HG03571 (cell line): ENCODE measurements around the gene C2orf49.

Experiments used
- ATAC-seq: cut with Tn5 transposase; IDR thresholded peaks from one replicate; pipeline ENCODE4 v1.9.1; 2021; ENCODE audit not compliant: unreplicated experiment

The C2orf49 gene

GRCh38 chr2:105398336-105399206 lies 61.2 kb downstream of the C2orf49 start, which contains the start of gene FHL2:
Gene FHL2 (minus strand): TSS chr2:105399051. CDS start chr2:105386516, 12,535 bp downstream.
- peak; percentile 96 for ATAC-seq
